SU-DHL-6 (cell line): ENCODE data around the gene TRIM38.
"Not testable (repeated sequence)": the region's sequence is repeated elsewhere in the genome, so short reads cannot be mapped to it uniquely, and the experiment has no call there.

ENCODE experiments used
- EZH2phosphoT487 ChIP-seq: fragments of 200-600 bp; sonication (generic), shearing (Covaris generic); conservative IDR thresholded peaks from 2 replicates; pipeline ENCODE4 v1.6.1; 2018; ENCODE audit warnings: mild to moderate bottlenecking, antibody characterized with exemption, low read length, moderate library complexity, mixed read lengths
- TF ChIP-seq, protein P1 (sequence below): fragments of 200-600 bp; sonication (generic); IDR thresholded peaks from one replicate; pipeline ENCODE4 v1.5.1; 2017; ENCODE audit warnings: antibody characterized with exemption, mild to moderate bottlenecking, low read length, moderate library complexity; ENCODE audit not compliant: insufficient read depth, poor library complexity, severe bottlenecking

DNA sequence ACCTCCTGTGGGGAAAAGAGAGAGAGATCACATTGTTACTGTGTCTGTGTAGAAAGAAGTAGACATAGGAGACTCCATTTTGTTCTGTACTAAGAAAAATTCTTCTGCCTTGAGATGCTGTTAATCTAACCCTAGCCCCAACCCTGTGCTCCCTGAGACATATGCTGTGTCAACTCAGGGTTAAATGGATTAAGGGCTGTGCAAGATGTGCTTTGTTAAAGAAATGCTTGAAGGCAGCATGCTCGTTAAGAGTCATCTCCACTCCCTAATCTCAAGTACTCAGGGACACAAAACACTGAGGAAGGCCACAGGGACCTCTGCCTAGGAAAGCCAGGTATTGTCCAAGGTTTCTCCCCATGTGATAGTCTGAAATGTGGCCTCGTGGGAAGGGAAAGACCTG lies 36.6 kb downstream of the TRIM38 start:
- TF ChIP-seq, protein P1, sequence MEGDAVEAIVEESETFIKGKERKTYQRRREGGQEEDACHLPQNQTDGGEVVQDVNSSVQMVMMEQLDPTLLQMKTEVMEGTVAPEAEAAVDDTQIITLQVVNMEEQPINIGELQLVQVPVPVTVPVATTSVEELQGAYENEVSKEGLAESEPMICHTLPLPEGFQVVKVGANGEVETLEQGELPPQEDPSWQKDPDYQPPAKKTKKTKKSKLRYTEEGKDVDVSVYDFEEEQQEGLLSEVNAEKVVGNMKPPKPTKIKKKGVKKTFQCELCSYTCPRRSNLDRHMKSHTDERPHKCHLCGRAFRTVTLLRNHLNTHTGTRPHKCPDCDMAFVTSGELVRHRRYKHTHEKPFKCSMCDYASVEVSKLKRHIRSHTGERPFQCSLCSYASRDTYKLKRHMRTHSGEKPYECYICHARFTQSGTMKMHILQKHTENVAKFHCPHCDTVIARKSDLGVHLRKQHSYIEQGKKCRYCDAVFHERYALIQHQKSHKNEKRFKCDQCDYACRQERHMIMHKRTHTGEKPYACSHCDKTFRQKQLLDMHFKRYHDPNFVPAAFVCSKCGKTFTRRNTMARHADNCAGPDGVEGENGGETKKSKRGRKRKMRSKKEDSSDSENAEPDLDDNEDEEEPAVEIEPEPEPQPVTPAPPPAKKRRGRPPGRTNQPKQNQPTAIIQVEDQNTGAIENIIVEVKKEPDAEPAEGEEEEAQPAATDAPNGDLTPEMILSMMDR, result not testable (repeated sequence)
- not testable (repeated sequence) for TF ChIP-seq EZH2phosphoT487
